NCI-H2107 treated with DMSO at 0.1 percent for 48 hours (cell line): Measurements from ENCODE around the gene CXADR.

Source experiments
- DNase-seq: peaks from one replicate; lab custom pipeline; 2025; ENCODE audit not compliant: unreplicated experiment; lab: John Stamatoyannopoulos, UW

Gene CXADR

DNA sequence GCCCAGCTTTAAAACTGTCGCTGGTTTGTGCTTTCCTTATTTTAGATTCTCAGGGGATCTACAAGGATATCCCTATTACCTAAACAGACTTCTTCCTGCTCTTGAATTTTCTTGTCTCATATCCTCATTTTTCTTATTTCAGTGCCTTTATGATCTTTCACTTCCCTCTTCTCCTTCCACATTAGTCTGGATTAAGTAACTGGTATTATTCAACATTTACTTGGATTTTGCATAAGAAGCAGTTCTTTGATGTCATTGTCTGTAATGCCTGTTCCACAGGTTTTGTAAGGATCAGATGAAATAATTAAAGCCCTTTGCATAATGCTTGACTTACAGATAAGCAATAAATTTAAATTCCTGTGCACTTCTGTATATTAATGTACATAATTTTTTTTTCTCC lies 26.5 kb downstream of the CXADR start:
- DNase-seq, result no peak

DNA sequence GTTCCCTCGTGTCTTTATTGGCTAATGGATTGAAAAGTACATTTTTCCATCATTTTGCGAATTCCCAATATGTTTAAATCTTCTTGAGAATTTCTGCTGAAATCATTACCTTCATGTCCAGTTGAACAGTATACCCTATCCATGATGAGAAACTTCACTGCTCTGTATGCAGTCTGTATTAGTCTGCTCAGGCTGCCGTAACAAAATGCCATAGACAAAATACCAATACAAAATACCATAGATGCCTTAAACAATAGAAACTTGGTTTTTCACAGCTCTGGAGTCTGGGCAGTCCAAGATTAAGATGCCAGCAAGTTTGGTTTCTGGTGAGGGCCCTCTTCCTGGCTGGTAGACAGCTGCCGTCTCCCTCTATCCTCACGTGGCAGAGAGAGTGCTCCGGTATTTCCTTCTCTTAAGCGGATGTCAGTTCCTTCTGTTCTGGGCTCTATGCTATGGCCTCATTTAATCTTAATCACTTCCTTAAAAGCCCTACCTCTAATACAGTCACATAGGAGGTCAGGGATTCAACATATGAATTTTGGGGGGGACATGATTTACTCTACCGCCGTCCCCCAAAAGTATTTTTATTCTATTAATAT lies 27.0 kb downstream of the CXADR start:
- DNase-seq, result no peak

DNA sequence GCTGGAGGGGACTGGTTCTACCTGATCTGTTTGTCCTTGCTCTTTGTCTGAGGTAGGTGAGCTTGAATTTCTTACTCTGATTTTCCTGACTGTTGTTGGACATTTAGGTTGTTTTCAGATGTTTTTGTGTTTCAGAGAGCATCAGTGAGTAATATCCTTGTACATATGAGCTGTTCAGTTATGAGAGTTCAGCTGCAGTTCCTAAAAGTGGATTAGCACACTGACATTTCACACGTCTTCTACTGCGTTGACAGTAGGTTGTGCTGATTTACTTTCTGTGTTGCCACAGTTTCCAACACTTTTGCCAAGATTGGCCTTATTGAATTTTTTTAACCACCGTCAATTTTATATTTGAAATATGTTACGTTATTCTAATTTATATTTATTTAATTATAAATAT lies 27.7 kb downstream of the CXADR start:
- DNase-seq, result no peak

DNA sequence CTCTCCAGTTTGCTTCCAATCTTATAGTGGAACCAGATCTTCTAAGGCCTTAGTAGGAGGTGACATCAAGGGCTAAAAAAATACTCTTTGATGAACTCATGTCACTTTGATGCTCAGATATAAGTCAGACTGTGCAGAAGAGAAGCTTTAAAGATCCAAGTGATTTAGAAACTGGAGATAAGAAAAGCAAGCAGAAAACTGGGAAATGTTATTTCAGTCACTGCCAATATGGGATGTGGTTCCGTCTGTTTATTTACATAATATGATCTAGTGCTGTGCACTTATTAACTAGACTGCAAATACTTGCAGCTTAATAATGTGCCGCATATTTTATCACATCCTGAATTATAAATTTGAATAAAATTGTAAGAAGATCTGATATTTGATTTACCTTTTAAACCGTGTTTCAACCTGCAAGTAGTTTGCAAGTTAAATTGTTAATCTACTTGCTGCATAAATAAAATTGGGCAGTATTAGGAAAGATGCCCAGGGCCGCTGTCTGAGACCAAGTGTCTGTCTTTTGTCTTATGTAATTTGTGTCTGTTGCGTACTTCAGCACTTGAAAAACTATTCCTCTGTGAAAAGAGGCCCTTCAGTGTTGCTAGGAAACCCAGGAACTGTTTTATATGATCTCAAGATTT lies 29.6 kb downstream of the CXADR start:
- peak; percentile 21 for DNase-seq

DNA sequence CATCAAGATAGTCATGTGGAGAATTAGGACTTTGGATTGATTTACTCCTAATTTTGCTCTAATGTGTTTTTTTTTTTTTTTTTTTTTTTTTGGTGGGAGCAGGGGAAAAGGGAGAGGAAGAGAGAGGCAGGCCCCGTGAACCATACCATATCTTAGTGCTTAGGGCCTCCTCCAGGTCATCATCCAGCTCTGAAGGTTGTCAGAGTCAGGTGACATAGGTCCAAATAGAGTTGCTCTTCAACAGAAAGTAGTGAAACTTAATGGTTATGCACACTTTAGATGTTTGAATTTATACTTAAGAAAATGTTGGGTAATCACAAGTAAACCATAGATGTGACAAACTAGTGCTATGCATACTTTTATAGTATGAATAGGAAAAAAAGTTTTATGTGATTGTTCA lies 32.2 kb downstream of the CXADR start:
- no peak for DNase-seq

DNA sequence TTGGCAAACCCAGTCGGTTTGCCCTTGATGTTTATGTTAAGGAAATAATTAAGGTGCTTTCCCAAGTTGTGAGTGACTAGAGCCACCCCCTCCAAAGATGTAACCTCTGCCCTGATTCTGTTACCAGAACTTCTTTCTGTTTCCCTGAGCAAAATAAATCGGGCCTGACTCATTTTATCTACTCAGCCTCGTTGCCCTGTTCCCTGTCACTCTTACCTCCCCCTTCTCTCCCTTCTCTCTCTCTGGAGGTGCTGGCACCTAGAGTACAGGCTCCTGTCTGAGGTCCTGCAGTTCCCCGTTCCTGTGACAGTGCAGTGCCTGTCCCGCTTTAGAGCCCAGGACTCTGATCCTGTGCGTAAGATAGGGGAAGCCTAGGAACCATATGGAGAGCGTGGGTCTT lies 35.4 kb downstream of the CXADR start:
- no peak for DNase-seq

DNA sequence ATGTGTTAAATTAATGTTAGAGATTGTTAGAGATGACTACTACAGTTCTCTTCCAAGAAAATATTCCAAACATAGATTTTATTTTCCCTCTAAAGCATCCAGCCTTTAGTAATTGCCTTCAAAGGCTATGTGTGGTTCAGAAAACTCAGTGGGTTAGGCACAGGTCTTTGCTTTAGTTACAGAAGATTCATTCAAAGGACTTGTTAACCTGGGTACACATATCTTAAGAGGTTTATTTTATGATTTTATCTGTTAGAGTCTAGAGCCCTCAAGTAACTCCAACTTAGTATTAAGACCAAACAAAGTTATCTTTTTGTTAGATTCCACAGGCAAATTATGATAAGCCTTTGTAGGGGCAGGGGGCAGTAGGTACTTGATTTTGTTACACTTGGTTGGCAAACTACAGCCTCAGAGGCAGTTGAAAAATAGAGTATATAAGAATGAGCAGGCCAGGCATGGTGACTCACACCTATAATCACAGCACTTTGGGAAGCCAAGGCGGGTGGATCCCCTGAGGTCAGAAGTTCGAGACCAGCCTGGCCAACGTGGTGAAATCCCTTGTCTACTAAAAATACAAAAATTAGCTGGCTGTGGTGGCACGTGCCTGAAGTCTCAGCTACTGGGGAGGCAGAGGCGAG lies 37.9 kb downstream of the CXADR start:
- no peak for DNase-seq

DNA sequence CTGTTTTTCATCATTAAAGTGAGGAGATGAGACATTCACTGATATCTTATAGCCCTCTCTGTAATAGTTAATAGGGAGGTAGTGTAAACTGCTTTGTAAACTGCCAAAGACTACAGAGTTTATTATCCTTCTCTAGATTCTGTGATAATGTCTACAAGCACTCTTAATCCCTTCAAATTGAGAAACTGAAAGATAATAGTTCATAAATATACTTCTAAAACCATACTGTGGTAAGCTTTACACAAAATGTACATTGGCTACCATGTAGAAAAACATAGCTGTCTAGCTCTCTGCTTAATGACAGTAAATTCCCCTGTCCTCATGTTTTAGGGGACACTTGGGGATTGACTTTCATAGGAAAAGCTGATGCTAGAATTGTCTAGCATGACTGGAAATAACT lies 39.6 kb downstream of the CXADR start:
- no peak for DNase-seq

DNA sequence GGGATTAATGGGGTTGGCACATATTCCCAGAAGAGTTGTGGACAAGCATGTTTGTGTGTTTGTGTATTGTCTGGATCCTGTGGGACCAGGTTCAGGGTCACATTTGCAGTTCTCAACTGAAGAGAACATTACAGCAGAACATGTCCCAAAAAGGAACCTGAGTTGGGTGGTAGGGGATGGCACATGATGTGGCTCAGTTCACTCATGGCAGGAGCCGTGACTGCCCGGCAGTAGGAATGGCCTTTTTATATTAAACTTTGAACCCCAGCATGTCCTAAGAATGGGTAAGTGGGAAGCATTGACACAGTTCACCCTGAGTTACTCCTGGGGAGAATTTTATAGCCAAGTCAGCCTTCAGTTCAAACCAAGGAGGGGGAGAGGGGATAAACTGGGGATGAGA lies 41.3 kb downstream of the CXADR start:
- no peak for DNase-seq

DNA sequence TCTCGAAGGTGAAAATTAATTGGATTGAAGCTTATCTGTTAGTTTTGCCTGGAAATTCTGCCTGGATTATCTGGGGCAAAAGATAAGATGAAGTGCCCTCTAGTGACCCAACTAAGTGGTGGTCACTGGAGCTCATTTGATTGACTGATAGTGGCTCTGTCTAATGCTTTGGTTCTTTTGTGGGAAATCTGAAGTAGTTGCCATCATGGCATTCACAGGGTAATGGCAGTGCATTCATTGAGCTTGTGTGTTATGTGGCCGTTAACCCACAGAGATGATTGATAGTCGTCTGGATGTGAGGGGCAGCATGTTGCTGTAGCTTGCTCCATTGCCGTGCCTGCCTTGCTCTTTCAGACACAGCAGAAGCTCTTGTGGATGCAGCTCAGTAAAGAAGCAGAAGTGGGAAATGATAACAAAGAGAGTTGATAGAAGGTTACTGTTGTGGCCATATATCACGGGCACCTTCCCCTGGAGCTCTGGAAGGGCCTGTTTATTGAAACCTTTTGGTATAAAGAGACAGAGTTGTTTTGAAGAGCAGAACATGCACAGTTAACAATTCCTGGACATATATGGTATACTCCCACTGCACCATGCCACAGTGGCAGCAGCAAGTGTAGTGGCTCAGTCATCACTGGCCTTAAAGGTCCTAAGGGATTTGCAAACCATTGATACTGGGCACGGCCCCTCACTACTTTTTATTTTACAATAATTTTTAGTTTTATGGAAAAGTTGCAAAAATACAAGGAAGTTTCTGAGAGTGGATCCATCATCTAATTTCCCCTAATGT lies 42.0 kb downstream of the CXADR start:
- peak; percentile 26 for DNase-seq

DNA sequence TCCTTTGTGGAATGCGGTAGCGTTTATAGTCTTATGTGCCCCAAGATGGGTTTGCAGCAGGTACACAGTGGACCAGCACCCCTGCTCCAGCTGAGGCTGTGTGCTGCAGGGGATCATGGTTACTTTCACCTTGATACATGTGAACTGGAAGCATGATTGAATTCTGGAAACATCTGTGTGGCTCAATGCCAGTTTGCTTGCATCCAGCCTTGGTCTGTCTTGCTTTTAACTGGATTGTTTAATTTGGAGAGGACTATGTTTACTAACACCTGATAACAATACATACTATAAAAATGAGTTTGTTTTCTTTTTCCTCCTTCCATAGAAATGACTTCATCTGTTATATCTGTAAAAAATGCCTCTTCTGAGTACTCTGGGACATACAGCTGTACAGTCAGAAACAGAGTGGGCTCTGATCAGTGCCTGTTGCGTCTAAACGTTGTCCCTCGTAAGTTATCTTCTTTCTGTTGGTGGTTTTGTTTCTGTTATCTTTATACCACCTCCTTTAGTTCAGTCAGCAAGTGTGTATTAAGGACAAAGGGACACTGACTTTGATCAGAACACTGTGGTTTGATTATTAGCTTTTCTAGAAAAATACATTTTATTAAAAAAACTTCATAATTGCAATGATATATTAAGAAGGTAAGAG lies 47.7 kb downstream of the CXADR start:
- no peak for DNase-seq

DNA sequence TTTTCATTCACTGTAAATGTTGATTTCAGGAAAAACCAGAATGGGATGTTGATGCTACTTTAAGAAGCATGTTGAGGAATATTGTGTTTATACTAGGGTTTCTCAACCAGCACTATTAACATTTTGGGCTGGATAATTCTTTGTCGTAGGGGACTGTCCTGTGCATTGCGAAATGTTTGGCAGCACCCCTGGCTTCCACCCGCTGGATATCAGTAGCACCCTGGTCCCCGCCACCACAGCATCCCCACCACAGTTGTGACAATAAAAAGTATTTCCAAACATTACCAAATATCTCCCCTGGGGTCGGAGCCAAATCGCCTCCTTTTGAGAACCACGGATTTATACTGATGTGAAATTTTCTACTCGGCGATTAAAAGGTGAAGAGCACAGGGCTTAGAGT lies 57.9 kb downstream of the CXADR start:
- DNase-seq, result no peak

DNA sequence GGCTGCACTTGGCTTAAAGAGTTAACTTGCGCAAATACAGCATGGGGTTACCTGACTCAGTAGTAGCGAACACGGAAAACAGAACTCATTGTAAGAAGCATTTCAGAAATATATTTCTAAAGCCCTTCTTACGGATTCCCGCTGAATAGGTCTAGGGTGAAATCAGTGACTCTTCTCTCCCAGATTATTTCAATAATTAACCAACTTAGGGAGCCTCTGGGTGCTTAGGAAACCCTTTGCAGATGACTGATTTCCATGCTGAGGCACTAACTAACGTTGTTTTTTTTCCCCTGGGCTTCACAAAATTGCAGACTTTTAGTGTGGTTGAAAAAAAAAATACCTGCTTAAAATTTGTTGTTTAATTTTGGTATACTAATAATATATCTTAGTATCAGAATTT lies 59.6 kb downstream of the CXADR start:
- no peak for DNase-seq

DNA sequence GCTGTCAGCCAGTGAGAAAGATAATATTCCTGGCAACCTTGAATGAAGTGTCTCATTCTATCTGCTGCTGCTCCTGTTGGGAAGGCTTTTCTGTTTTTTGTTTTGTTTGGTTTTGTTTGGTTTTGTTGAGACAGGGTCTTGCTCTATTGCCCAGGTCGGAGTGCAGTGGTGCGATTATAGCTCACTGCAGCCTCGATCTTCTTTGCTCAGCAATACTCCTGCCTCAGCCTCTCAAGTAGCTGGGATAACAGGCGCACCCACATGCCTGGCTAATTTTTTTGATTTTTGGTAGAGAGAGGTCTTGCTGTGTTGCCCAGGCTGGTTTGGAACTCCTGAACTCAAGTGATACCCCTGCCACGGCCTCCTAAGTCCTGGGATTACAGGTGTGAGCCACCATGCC lies 62.2 kb downstream of the CXADR start:
- DNase-seq, result no peak

DNA sequence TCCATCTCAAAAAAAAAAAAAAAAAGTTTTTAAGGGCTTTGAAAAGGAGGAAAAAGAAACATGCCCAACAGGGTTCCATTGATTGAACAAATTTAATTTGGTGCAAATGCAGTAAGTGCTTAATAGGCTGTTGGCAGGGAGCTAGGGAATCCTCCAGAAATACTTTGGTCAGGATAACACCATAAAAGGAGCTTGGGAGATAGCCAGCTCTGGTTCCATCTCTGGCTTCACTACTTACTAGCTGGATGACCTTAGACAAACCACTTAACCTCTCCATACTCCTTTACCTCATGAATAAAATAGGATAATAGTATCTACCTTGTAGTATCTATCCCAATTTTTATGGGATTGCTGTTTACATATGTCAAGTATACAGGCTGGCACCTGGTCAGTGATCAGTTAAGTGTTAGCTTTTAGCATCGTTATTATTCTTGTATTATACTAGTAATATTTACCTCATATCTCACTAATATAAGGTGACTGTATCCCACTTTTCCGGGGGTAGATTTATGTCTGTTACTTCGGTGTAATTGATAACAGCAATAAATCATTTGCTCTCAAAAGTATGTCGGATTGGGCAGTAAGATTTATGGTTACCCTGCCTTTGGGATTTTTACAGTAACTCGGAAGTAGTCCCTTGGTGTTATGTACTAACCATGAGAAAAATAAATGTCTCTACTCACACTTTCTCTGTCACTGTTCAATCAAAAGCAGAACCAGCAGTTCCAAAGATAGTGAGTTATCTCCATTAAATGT lies 63.4 kb downstream of the CXADR start:
- no peak for DNase-seq

DNA sequence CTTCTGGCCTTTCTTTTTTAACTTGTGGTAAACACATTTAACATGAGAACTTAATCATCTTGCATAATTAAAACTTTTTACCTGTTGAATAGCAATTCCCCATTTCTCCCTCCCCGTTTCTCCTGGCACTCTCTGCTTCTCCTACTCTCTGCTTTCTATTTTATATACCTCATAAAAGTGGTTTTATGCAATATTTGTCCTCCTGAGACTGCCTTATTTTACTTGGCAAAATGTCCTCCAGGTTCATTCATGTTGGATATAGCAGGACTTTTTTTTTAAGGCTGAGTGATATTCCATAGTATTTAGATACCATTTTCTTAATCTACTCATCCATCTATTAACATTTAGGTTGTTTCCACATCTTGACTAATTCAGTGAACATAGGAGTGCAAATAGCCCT lies 64.9 kb downstream of the CXADR start:
- no peak for DNase-seq

DNA sequence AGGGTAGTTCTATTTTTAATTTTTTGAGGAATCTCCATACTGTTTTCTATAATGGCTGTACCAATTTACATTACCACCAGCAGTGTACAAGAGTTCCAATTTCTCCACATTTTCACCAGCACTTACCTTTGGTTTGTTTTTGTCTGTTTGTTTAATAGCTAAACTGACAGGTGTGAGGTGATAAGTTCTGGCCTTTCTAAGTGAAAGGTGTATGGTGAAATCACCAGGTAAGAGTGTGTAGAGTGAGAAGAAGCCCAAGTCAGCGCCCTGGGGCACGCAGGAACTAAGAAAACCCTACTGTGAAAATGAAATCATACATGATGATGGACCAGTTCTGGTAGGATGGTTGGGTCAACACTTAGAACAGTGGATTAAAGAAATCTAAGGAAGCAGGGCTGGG lies 65.3 kb downstream of the CXADR start:
- no peak for DNase-seq

DNA sequence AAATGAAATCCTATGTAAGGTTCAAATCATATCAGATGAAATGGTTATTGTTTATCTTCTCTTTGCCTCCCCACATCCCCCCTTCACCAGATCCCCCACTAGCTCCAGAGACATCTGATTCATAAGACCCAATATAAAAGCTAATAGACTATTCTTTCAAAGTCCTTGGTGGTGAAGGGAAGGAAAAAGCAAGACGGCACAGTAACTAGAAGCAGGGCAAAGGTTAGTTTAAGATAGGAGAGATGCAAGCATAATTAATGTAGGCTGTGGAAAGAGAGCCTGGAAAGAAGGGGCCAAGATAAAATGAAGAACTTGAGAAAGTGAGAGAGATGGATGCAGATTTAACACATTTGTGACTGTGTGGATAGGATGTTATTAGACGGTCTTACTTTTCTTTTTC lies 66.0 kb downstream of the CXADR start:
- DNase-seq, result no peak

DNA sequence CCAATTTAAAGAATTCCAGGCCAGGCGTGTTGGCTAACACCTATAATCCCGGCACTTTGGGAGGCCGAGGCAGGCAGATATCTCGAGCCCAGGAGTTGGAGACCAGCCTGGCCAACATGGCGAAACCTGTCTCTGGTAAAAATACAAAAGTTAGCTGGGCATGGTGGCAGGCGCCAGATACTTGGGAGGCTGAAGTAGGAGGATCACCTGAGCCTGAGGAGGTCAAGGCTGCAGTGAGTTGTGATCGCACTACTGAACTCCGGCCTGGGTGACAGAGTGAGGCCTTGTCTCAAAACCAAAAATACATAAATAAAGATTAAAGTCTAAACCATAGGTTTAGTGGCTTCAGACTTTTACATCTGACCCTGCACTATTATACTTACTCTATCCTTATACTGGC lies 67.5 kb downstream of the CXADR start:
- DNase-seq, result no peak

DNA sequence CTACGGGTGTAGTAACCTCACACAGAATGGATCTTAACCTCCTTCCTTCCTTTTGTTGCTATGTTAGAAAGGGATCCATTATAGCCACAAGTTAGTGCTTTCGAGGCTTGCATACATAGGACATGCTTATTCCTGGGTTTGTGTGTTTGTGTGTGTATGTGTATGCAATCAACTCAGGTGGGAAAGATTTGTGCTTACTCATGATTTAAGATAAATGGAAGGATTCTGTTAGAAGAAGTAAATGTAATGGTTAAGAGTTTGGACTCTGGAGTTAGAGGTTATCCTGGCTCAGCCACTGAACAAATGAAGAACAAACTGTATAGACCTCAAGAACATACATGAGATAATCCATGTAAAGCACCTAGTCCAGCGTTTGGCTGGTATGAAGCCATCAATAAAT lies 71.1 kb downstream of the CXADR start:
- DNase-seq, result no peak
